Body of pancreas (tissue), 4 donors: ENCODE data around the gene C11orf24.

Experiments
- CTCF ChIP-seq, 7 experiments: fragments of 450-650 bp in 4 of 7; fragments of 200-600 bp in 3 of 7; sonication (generic) in 3 of 7; IDR thresholded peaks; one replicate each; pipeline ENCODE4 v1.5.1; 2016 to 2019; ENCODE audit warnings: antibody characterized with exemption in 7 of 7
- POLR2A ChIP-seq, 3 donors: fragments of 450-650 bp; IDR thresholded peaks; one replicate each; pipeline ENCODE4 v1.6.1; 2016; ENCODE audit warnings: antibody characterized with exemption in 3 of 3, mild to moderate bottlenecking in 2 of 3

GRCh38 chr11:68297494-68297811 is 25.7 kb upstream of the C11orf24 start:
- TF ChIP-seq CTCF (IDR thresholded peaks at IDR 0.05) (no peak), POLR2A (IDR thresholded peaks at IDR 0.05) (no peak)
